OCI-LY1 (cell line): Measurements from ENCODE around the gene ASPA.

Source experiments
- H2AFZ ChIP-seq: fragments of 200-600 bp; sonication (generic), shearing (Covaris generic); 2 replicates; pipeline ENCODE4 v1.6.0; 2014; ENCODE audit warnings: antibody characterized with exemption, mild to moderate bottlenecking, low read length
- H3F3A ChIP-seq: fragments of 200-600 bp; sonication (generic), shearing (Covaris generic); 2 replicates; pipeline ENCODE4 v1.6.0; 2014; ENCODE audit warnings: mild to moderate bottlenecking, antibody characterized with exemption, low read length, moderate library complexity; ENCODE audit not compliant: insufficient read depth
- H3K27ac ChIP-seq: fragments of 200-600 bp; sonication (generic); 2 replicates; pipeline ENCODE4 v1.5.1; 2014; ENCODE audit warnings: low read length, mixed run types, mild to moderate bottlenecking, low read depth; ENCODE audit not compliant: poor library complexity, severe bottlenecking
- H3K27me3 ChIP-seq: fragments of 200-600 bp; sonication (generic); 2 replicates; pipeline ENCODE4 v1.6.0; 2014; ENCODE audit warnings: antibody characterized with exemption, mild to moderate bottlenecking, low read length, moderate library complexity; ENCODE audit not compliant: insufficient read depth
- H3K36me3 ChIP-seq: fragments of 200-600 bp; sonication (generic); 2 replicates; pipeline ENCODE4 v1.6.1; 2014; ENCODE audit warnings: mild to moderate bottlenecking, antibody characterized with exemption, low read length, moderate library complexity, mixed read lengths; ENCODE audit not compliant: insufficient read depth
- H3K4me1 ChIP-seq: fragments of 200-600 bp; sonication (generic); 2 replicates; pipeline ENCODE4 v1.5.1; 2014; ENCODE audit warnings: mild to moderate bottlenecking, low read length, moderate library complexity; ENCODE audit not compliant: insufficient read depth, severe bottlenecking
- H3K4me2 ChIP-seq: fragments of 200-600 bp; sonication (generic), shearing (Covaris generic); 2 replicates; pipeline ENCODE4 v1.6.1; 2014; ENCODE audit warnings: low read length
- H3K4me3 ChIP-seq: fragments of 200-600 bp; sonication (generic); 2 replicates; pipeline ENCODE4 v1.5.1; 2014; ENCODE audit warnings: low read length, low read depth, mild to moderate bottlenecking, mixed read lengths; ENCODE audit not compliant: poor library complexity, severe bottlenecking
- H3K79me2 ChIP-seq: fragments of 200-600 bp; shearing (Covaris generic); 2 replicates; pipeline ENCODE4 v1.6.1; 2016; ENCODE audit warnings: mixed run types, low read length, mixed read lengths; ENCODE audit not compliant: insufficient read depth
- H3K9ac ChIP-seq: fragments of 200-600 bp; sonication (generic), shearing (Covaris generic); 2 replicates; pipeline ENCODE4 v1.6.1; 2014; ENCODE audit warnings: mild to moderate bottlenecking, low read length, mixed read lengths
- H3K9me2 ChIP-seq: fragments of 200-600 bp; sonication (generic), shearing (Covaris generic); 2 replicates; pipeline ENCODE4 v1.6.1; 2014; ENCODE audit warnings: low read depth, mild to moderate bottlenecking, low read length, mixed read lengths
- H3K9me3 ChIP-seq: fragments of 200-600 bp; shearing (Covaris generic); 2 replicates; pipeline ENCODE4 v1.6.1; 2014; ENCODE audit warnings: low read length, mixed read lengths
- H4K20me1 ChIP-seq: fragments of 200-600 bp; sonication (generic), shearing (Covaris generic); 2 replicates; pipeline ENCODE4 v1.6.0; 2016; ENCODE audit warnings: mild to moderate bottlenecking, low read length; ENCODE audit not compliant: insufficient read depth
- CTCF ChIP-seq: fragments of 200-600 bp; sonication (generic), shearing (Covaris generic); IDR thresholded peaks from 2 replicates; pipeline ENCODE4 v1.5.1; 2017; ENCODE audit warnings: mild to moderate bottlenecking, antibody characterized with exemption, low read length, moderate library complexity, mixed read lengths
- EZH2 ChIP-seq: fragments of 200-600 bp; sonication (generic), shearing (Covaris generic); IDR thresholded peaks from 2 replicates; pipeline ENCODE4 v1.8.0; 2017; ENCODE audit warnings: borderline replicate concordance, mixed run types, mild to moderate bottlenecking, antibody characterized with exemption, low read length, moderate library complexity, mixed read lengths

Gene ASPA

DNA sequence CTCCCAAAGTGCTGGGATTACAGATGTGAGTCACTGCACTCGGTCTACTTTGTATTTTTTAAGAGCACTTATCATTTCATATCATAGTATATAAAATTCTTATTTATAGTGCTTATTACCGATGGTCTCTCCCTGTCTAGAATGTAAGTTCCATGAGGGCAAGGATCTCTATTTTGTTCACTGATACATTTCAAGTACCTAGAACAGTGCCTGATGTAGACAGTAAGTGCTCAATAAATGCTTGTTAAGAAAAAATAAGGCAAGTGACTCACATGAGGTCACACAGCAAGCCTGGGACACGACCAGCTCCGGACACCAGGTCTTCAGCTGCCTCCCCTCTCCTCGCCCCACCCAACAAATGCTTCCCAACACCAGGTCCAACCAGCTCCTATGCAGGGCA lies 58.0 kb downstream of the ASPA start:
- H3K4me1 ChIP-seq: no peaks in the 10 kb centered on the region
- H3K27ac ChIP-seq: no peak overlapping the region
- H3K4me3 ChIP-seq: no peak overlapping the region
- H3K9me2 ChIP-seq: no peaks in the 10 kb centered on the region
- H2AFZ ChIP-seq: no peak overlapping the region
- no peaks in the 10 kb centered on the region for H3K9me3 ChIP-seq
- H3K4me2 ChIP-seq: no peak overlapping the region
- no peak overlapping the region for H3K9ac ChIP-seq
- H4K20me1 ChIP-seq: no peaks in the 10 kb centered on the region
- TF ChIP-seq CTCF (no peak), EZH2 (no peak)
- H3F3A ChIP-seq: no peaks in the 10 kb centered on the region
- 0 out of 2 replicates have a peak, but pooled peaks cover 3% of the 10 kb centered on the region for H3K27me3 ChIP-seq
- no peaks in the 10 kb centered on the region for H3K36me3 ChIP-seq
- no peaks in the 10 kb centered on the region for H3K79me2 ChIP-seq

- no peaks in the 10 kb centered on the region for H3K4me1 ChIP-seq
- no peaks in the 10 kb centered on the region for H4K20me1 ChIP-seq
- H3F3A ChIP-seq: no peaks in the 10 kb centered on the region
- H3K9me3 ChIP-seq: no peaks in the 10 kb centered on the region
- no peak overlapping the region for H3K9ac ChIP-seq
- TF ChIP-seq CTCF (no peak), EZH2 (no peak)
- no peaks in the 10 kb centered on the region for H3K36me3 ChIP-seq
- no peaks in the 10 kb centered on the region for H3K79me2 ChIP-seq
- no peak overlapping the region for H3K27ac ChIP-seq
- H3K27me3 ChIP-seq: 0 out of 2 replicates have a peak, but pooled peaks cover 3% of the 10 kb centered on the region
- peak overlapping the region; percentile 46 for H3K4me3 ChIP-seq
- H3K4me2 ChIP-seq: peak overlapping the region; percentile 55; the same call in 1 of the 2 replicates
- H2AFZ ChIP-seq: no peak overlapping the region
- H3K9me2 ChIP-seq: no peaks in the 10 kb centered on the region
Observed at GRCh38 chr17:3534881-3535252, 59.1 kb downstream of the ASPA start.

DNA sequence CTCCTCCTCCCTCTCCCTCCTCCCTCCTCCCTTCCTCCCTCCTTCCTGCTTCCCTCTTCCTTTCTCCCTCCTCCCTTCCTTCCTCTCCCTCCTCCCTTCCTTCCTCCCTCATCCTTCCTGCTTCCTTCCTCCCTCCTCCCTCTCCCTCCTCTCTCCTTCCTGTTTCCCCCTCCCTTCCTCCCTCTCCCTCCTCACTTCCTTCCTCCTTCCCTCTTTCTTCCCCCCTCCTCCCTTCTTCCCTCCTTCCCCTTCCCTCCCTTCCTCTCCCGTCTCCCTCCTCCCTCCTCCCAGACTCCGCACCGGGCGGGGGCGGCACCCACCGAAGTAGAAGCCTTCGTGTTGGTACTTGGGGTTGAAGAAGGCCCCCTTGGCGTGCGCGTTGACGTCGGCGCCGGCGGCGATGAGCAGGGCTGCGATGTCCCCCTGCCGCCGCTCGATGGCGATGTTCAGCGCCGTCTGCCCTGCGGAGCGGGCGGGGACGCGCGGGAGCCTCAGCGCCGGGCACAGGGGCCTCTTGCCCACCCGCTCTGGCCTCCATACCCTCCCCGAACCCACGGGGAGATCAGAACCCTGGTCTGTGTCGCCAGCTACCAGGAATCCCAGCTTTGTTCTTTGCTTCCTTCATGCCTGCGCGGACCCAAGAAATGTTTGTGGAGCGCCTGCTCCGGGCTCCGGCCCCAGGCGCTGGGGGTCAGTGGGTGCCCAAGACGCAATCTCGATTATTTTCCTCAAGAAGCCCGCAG lies 59.6 kb downstream of the ASPA start:
- Histone ChIP-seq H3K4me3 (peak overlapping the region; percentile 46), H3K36me3 (no peaks in the 10 kb centered on the region), H3K79me2 (no peaks in the 10 kb centered on the region), H3K4me2 (peak overlapping the region; percentile 55), H2AFZ (0 out of 2 replicates have a peak overlapping the region, but pooled peaks have one; percentile 86), H3K9ac (peak overlapping the region; percentile 45), H3F3A (no peaks in the 10 kb centered on the region), H3K27ac (no peak overlapping the region), H3K27me3 (0 out of 2 replicates have a peak, but pooled peaks cover 3% of the 10 kb centered on the region), H3K9me3 (no peaks in the 10 kb centered on the region), H4K20me1 (no peaks in the 10 kb centered on the region), H3K4me1 (no peaks in the 10 kb centered on the region), H3K9me2 (no peaks in the 10 kb centered on the region)
- TF ChIP-seq EZH2 (no peak), CTCF (peak; percentile 81)
